GDM1 (cell line): ENCODE data around the gene COBLL1.
A peak's percentile ranks its signal among the peaks of the same experiment; 100 is the strongest.

Source experiments
- DNase-seq: peaks from one replicate; lab custom pipeline; 2025; lab: John Stamatoyannopoulos, UW

Gene COBLL1

DNA sequence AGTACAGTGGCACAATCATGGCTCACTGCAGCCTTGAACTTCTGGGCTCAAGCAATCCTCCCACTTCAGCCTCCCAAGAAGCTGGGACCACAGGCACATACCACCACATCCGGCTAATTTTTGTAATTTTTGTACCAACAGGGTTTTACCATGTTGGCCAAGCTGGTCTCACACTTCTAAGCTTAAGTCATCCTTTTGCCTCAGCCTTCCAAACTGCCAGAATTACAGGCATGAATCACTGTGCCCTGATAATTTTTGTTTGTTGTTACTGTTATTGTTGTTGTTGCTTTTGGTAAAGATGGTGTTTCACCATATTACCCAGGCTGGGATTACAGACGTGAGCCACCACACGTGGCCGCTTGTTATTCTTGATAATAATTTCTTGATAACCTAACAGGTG lies 10.5 kb upstream of the COBLL1 start:
- DNase-seq, result no peak

DNA sequence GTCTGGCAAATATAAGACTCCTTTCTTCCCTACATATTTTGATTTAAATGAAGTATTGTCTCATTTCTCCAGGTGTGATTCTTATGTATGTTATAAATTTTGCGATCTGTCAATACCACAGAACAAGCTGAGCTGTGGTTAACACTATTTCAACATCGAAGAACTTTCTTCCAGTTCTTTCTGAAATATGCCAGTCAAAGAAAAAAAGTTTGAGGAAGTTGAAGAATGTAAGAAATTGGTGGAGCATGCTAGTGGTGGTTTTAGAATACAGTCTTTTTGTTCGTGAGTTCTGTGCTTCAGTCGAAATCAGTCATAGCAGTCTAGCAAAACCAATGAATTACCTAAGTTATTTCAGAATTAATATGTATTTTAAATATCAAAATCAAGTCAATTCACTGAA lies 8.6 kb upstream of the COBLL1 start:
- no peak for DNase-seq

DNA sequence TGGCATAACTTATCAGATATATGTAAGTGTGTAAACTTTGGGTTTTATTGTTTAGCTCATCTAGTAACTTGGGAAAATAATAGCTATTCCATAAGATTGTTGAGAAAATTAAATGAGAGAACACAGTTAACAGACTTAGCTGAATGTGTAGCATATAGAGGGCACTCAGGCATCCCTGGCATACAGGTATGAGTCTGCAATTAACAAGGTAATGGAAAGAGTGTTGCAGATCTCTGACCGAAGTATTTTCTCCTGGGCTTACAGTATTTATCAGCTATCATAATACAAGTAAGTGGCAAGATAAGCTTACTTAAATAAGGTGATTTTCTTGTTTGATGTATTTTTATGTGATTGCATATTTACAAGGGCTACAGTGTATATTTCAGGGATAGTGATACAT lies 7.9 kb upstream of the COBLL1 start:
- DNase-seq, result no peak

DNA sequence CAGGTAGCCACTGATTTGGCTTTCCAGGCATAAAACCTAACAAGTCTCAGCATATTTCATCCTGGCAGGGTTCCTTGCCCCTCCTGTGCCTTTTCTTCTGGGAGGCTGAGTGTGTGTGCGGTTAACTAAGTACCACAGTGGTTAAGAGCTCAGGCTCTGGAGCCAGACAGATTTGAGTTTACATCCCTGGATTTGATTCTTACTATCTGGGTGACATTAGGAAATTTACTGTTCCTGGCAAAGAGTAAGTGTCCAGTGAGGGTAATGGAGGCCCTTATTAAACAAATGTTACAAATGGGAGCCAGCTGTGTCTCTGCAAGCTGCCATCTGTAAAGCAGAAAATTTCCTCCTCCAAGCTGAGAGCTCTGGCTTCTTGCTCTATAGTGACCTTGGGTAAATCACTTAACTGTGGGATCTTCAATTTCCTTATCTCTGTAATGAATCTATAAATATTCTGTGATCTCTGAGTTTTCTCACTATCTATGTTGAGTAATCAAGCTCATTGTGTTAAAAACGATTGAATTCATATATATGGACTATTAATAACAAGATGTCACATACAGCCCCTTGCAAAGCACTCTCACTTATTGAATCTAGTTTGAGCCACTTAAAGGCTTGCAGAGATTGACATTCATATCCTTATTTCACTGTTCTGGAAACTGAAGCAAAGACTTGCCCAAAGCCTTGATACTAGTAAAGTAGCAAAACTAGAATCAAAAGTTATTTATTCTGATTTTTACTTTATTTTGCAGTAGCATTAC lies 6.5 kb upstream of the COBLL1 start:
- no peak for DNase-seq

DNA sequence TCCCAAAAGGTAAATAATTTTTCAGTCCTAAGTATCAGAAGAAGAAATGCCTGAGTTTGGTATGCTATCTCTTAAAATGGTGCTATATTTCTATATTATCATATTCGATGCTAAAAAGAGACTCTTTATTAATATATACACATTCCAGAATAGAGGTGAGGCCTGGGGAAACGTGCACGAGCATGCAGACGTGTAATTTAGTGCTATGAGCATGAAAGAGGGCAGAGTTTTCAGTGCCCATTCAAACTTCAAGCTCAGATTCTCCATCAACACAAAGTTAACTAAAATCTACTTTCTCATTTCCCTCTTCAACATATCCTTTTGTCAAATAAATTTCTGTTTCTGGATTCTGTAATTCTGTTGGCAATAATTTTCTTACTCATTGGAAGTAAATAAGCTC lies 5.7 kb upstream of the COBLL1 start:
- DNase-seq, result no peak

DNA sequence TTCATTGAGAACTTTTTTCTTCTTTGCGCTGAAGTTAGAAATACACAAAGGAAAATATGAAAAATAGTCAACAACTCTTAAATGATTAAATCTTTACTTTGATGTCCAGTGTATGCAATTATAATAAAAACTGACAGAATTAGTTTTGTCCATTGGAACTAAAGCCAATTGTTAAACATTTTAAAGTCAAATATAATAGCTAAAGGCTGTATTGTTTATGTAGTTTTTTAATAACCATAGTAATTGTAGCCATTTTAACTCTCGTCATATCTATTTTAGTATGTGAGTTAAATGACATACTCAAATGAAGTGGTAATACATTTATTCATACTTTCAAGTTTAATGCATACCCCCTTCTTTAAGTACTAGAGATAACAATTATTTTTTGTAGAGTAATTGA lies 4.7 kb upstream of the COBLL1 start:
- no peak for DNase-seq

DNA sequence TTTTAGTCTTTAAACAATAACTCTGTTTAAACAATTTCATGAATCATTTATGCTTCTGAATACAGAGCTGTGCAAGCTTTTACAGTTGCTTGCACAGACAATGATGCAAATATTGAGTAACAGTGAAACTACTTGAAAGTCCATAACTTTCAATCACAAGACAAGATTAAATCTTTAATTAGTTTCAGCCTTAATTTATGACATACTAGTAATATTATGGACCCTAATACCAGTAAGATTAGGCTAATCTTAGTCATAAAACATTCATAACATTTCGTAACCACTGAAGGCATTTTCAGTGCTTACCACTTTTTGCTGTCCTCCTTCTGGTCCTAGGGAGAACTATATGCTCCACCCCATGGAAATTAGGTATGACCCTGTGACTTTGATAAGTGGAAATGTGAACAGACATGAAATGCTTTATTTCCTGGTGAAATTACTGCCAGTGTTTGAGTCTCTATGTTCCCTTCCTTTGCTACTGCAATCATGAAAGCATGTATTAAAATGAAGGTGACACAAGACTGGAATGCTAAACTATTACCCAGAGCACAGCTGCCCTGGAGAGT lies 1.8 kb upstream of the COBLL1 start:
- DNase-seq, result no peak

DNA sequence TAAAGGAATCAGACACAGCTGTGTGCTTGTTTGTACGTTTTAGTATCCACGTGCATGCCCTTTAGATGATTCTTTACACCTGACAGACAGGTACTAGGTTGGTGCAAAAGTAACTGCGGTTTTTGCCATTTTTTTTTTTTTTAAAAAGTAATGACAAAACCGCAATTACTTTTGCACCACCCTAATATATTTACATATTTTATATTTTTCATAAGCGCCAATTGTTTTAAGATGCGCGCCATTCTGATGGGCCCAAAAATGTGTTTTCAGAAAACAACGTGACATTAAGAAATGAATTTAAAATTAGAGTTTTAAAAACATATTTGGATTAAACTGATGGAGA lies 972 bp upstream of the COBLL1 start:
- DNase-seq, result no peak

DNA sequence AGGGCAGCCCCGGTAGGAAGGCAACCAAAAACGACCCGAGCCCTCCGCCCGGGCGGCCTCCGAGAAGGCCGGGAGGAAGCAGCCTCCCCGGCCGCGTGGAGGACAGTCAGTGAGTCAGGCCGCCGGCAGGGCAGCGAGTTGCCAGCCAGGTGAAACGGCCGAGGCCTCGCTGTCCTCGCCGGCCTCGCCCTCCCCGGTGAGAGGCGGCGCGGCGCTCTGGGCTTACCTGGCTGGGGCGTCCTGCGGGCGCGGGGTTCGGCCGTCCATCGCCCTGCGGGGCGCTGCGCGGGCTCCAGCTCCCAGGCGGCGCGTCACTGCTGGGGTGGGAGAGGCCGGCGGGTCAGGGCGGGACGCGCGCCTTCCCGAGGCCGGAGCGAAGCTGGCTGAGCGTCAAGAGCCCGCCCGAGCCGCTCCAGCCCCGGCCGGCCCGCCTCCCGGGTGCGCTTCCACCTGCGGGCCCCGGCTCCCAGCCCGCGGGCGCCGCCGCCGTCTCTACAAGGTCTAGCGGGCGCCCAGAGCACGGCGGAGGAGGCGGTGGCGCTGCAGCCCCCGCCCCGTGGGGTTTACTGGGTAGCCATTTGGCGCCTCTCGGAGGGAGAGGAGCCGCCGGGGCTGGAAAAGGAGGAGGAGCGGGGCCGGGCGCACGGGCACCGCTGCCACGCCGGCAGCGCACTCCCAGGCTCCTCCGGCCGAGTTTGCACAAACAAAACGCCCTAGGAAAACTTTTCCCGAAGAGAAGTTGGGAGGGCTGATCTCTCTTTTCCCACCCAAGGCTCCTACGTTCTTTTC lies 499 bp downstream of the COBLL1 start:
- peak; percentile 79 for DNase-seq

DNA sequence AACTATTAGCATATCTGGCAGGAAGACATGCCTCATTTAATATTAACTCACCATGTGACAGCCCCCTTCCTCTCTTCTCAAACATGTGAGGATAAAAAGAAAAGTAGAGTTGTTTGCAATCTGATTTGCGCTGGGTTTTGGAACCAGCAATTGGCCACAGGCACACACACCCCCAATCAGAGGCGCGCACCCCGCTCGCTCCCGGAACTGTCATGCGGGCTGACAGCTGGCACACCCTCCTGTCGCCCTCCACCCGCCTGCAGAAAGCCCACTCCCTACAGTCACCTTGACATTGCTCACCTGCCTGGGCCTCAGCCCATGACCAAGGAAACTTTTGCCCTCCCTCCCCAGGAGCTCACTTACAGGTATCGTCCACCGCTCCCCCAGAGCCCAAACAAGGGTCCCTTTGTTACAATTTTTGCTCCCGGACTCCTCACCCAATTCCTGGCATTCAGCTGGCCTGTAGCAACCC lies 1.1 kb downstream of the COBLL1 start:
- DNase-seq, result no peak

DNA sequence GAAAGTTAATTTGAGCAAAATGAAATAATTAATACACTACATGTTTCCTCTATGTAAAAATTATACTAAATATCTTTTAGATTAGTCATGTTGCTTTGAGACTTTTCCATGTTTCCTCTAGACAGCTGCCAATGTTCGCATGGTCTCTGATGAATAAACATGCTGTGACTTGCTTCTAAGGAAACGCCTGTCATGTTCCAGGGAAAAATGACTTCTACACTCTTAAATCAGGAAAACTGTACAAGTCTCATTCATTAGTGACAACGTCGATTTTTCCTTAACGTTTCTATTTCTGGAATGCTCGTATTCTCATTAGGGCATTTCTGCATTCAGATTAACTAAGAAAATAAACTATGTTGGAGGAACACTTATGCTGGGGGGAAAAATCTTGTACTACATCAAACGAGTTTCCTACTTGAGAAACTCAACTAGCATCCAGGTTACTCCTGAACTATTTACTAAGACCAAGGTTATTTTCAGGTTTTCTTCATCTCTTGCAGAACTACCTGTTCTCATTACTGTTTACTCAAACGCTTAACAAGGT lies 1.6 kb downstream of the COBLL1 start:
- no peak for DNase-seq

DNA sequence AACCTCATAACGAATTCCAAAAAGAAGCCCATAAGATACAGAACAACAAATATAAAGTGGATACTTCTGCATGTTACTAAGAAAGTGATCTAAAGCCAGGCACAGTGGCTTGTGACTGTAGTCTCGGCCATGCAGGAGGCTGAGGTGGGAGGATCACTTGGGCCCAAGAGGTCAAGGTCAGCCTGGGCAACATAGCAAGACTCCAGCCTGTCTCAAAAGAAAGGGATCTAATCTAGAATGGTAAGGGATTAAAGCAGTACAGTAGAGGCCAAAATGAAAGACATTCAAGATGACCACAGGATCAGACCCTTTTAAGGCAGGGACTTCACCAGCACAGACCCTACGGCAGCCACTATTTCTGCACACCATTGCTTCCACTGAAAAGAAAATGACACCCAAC lies 3.8 kb downstream of the COBLL1 start:
- DNase-seq, result no peak

DNA sequence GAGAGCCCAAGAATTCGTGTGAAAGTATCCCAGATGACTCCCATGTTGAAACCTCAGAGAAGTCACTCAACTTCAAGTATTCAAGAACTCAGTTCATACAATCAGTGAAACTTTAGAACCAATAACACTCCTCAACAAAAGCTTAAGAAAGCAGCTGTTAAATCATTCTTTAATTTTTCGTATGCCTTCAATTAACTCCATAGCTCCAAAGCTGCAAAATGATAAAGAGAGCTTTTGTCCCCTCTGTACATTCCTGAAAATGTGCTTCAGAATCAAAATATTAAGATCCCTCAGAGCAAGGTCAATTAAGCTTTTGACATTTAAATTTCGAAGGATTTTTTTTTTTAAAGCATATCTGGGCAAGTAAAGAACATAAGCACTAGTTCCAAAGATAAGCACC lies 4.7 kb downstream of the COBLL1 start:
- no peak for DNase-seq

DNA sequence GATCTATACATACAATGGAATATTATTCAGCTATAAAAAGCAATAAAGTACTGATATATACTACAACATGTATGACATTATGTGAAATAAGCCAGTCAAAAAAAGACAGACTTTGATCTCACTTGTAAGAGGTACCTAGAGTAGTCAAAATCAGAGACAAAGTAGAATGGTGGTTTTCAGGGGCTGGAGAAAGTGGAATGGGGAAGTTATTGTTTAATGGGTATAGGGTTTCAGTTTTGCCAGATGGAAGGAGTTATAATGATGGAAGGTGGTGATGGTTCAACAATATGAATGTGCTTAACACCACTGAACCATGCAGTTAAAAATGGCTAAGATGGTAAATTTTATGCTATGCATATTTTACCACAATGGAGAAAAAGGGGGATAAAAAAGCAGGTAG lies 6.3 kb downstream of the COBLL1 start:
- no peak for DNase-seq

DNA sequence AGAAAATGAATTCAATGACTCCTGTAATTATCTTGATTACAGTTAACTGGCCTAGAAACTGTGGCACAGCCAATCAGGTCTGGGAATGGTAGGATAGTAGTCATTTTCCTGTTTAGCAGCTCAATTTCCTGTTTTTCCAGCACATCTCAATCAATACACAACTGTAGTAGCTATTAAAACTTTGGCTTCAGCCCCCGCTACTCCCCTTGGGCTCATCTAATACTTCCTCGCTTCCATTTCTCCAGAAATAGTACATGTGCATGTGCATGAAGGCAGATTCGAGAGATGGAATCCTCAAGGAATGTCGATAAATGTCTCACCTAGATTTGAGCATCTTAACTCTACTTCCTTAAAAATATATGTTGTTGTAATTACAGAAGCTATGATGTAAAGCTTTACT lies 9.7 kb downstream of the COBLL1 start:
- DNase-seq, result no peak

DNA sequence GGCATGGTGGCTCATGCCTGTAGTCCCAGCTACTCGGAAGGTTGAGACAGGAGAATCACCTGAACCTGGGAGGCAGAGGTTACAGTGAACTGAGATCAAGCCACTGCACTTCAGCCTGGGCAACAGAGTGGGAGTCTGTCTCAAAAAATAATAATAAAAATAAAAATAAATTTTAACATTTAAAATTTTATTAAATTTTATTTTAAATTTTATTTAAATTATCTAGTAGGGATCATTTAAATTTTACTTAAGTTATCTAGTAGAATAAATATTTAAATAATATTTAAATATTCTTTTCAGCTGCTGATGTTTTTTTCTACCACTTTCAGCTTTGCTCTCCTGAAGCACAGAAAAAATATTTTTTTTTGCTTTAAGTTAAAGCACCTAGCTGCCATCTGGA lies 10.4 kb downstream of the COBLL1 start:
- DNase-seq, result no peak

DNA sequence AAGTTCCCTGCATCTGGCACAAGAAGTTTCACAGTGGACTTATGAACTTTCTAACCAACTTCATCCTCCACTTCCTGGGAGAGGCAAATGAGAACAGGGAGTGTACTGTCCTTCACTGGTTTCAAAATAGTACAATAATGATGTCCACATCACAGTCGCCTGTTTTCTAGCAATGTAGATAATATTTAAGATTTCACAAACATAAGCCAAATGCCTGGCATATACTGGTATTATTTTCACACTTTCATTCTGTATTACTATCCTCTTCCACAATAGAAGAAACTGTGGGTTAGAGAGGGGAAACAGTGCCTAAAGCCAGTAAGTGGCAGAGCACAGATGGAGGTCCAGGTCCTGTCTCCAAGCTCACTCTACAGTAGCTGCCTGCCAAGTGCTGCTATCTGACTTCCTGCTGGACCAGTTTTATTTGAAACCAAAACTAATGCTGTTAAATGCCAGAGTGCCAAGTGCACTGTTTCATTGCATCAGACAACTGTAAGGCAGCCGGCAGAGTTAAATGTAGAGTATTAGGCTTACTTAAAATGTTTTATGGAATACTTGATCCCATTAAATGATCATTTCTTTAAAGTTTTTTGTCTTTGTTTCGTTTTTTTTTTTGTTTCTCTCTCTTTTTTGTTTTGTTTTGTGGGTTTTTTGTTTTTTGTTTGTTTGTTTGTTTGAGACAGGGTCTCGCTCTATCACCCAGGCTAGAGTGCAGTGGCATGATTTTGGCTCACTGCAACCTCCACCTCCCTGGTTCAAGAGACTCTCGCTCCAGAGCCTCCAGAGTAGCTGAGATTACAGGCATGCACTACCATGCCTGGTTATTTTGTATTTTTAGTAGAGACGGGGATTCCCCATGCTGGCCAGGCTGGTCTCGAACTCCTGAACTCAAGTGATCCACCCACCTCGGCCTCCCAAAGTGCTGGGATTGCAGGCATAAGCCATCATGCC lies 15.1 kb downstream of the COBLL1 start:
- DNase-seq, result peak; percentile 24

DNA sequence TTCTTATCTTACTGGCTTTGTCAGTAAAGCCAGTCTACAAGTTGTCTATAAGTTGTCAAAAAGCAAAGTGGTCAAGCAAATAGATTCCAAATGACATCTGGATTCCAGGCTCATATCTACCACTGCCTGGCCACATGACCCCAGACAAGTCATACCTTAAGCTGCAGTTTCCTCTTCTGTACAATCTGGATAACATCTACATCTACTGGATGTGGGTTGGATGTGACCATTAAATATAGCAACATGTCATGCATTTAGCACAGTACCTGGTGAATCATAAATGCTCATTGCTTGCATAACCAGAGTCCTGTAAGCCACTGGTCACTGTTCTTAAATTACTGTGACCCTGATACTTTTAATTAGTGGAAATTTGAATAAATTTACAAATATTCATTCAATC lies 16.8 kb downstream of the COBLL1 start:
- no peak for DNase-seq

DNA sequence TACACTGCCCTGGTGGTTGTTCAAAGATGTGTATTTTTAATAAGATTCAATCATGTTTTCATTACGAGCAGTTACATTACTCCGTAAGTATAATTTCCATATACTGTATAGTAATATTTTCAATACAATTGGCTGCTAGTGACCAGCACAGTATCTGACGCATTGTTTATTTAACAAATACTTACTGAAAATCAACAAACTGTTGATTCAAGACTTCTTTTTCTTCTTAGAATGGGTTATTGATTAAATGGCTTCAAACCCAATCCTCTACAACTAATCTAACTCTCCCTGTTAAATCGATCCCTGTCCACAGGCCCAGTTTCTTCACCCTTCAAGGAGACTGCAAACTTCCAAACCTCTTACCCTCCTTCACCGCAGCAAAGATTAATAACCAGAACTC lies 18.5 kb downstream of the COBLL1 start:
- DNase-seq, result no peak

DNA sequence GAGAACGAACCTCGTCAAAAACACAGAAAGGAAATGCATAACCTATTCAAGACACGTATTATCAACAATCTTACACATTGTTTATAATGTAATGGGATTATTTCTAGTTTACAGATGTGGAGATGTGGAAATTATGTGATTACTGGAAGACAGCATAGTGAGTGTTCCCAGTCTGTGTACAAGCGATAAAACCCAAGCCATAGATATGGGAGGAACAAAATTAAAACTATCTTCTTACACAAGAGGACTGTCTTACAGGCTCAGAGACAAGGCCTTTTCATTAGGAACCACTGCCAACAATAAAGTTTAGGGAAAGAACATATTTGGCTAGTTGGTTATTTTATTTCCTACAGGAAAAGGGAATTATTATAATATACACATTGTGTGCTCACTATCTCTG lies 20.3 kb downstream of the COBLL1 start:
- no peak for DNase-seq

DNA sequence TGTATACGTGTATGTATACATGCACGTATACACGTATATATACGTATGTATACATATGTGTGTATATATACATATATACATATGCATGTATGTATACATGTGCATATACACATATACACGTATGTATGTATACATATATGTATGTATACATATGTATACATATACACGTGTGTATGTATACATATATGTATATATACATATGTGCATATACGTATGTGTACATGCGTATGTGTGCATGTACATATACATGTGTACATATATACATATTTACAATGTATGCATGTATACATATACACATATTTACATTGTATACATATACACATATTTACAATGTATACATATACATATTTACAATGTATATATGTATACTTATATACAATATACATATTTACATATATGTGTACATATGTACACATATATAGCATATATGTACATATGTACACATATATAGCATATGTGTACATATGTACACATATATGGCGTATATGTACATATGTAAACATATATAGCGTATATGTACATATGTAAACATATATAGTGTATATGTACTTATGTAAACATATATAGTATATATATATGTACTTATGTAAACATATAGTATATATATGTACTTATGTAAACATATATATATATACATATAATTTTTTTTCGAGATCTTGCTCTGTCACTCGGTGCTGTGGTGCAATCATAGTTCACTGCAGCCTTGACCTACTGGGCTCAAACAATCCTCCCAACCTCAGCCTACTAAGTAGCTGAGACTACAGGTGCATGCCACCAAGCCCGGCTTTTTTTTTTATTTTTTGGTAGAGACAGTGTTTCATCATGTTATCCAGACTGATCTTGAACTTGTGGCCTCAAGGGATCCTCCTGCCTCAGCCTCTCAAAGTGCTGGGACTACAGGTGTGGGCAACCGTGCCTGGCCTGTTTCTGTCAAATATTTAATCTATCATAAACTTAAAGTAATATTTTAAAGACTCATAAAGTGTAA lies 23.2 kb downstream of the COBLL1 start:
- DNase-seq, result no peak
